ENCODE measurements around the gene KIFC1. TPM values are rescaled to one million over a fixed set of nuclear protein-coding genes. Genes with fewer than 3 reads are reported as not detected.
A peak's percentile ranks its signal among the peaks of the same experiment; 100 is the strongest.

KIFC1 gene
- total RNA-seq, 1 donor from 2014 or later = 0.19 TPM

- no peak for DNase-seq (ENCODE audit: low spot score)
These were observed 48.5 kb downstream of the KIFC1 start for GRCh38 chr6:33439956-33440648.

- no peak for DNase-seq (ENCODE audit: low spot score)
These were observed 49.2 kb downstream of the KIFC1 start for GRCh38 chr6:33440649-33441309.

GRCh38 chr6:33441457-33441856, 49.8 kb downstream of the KIFC1 start:
- no peak for DNase-seq (ENCODE audit: low spot score)

- DNase-seq (ENCODE audit: low spot score) = no peak
These were observed 50.7 kb downstream of the KIFC1 start for GRCh38 chr6:33442283-33442682.

- DNase-seq (ENCODE audit: low spot score) = no peak
These were observed 51.4 kb downstream of the KIFC1 start for GRCh38 chr6:33443025-33443424.

- no peak for DNase-seq (ENCODE audit: low spot score)
These were observed 52.2 kb downstream of the KIFC1 start for GRCh38 chr6:33443619-33444504.

- DNase-seq (ENCODE audit: low spot score) = no peak
These were observed 53.5 kb downstream of the KIFC1 start for GRCh38 chr6:33445119-33445603.

GRCh38 chr6:33446356-33446755, 54.7 kb downstream of the KIFC1 start:
- no peak for DNase-seq (ENCODE audit: low spot score)

- peak; percentile 26 for DNase-seq (ENCODE audit: low spot score)
These were observed 58.8 kb downstream of the KIFC1 start for GRCh38 chr6:33450434-33450833.

GRCh38 chr6:33451606-33452005, 60.0 kb downstream of the KIFC1 start:
- DNase-seq (ENCODE audit: low spot score) = peak; percentile 60

- peak; percentile 41 for DNase-seq (ENCODE audit: low spot score)
These were observed 60.9 kb downstream of the KIFC1 start for GRCh38 chr6:33452496-33452895.

GRCh38 chr6:33453393-33454008, 61.9 kb downstream of the KIFC1 start:
- no peak for DNase-seq (ENCODE audit: low spot score)

GRCh38 chr6:33454009-33454946, 62.7 kb downstream of the KIFC1 start, which contains the start of gene ZBTB9:
TSS of gene ZBTB9 (plus strand) at chr6:33454576. CDS start at chr6:33455101, 525 bp downstream.
- peak; percentile 99 for DNase-seq (ENCODE audit: low spot score)

- peak; percentile 79 for DNase-seq (ENCODE audit: low spot score)
These were observed 63.4 kb downstream of the KIFC1 start for GRCh38 chr6:33455051-33455450.

- DNase-seq (ENCODE audit: low spot score) = peak; percentile 85
These were observed 64.5 kb downstream of the KIFC1 start for GRCh38 chr6:33456156-33456555.

- peak; percentile 3 for DNase-seq (ENCODE audit: low spot score)
These were observed 67.1 kb downstream of the KIFC1 start for GRCh38 chr6:33458676-33459075.

- DNase-seq (ENCODE audit: low spot score) = no peak
These were observed 67.6 kb downstream of the KIFC1 start for GRCh38 chr6:33459226-33459625.
